ENCODE data around the gene VPS18.

The VPS18 gene

GRCh38 chr15:40906991-40907802, 12.9 kb downstream of the VPS18 start:
- DNase-seq (ENCODE audit: low read depth): no peak
- H3K4me3 ChIP-seq (ENCODE audit: control insufficient read depth, low read depth, low read length): peak overlapping the region; percentile 42
- TF ChIP-seq CTCF (IDR thresholded peaks at IDR 0.05; ENCODE audit: control insufficient read depth, insufficient read depth, low read depth, low read length, missing control alignments): no peak

- TF ChIP-seq CTCF (IDR thresholded peaks at IDR 0.05; ENCODE audit: control insufficient read depth, insufficient read depth, low read depth, low read length, missing control alignments): no peak
- DNase-seq (ENCODE audit: low read depth): no peak
- no peak overlapping the region for H3K4me3 ChIP-seq (ENCODE audit: control insufficient read depth, low read depth, low read length)
These were observed 13.8 kb downstream of the VPS18 start for GRCh38 chr15:40908095-40908494.

- H3K4me3 ChIP-seq (ENCODE audit: control insufficient read depth, low read depth, low read length): no peak overlapping the region
- peak; percentile 58 for DNase-seq (ENCODE audit: low read depth)
These were observed 15.7 kb downstream of the VPS18 start for GRCh38 chr15:40909662-40910630.

GRCh38 chr15:40911141-40911540, 16.9 kb downstream of the VPS18 start:
- TF ChIP-seq CTCF (IDR thresholded peaks at IDR 0.05; ENCODE audit: control insufficient read depth, insufficient read depth, low read depth, low read length, missing control alignments): no peak
- no peak for DNase-seq (ENCODE audit: low read depth)
- H3K4me3 ChIP-seq (ENCODE audit: control insufficient read depth, low read depth, low read length): no peak overlapping the region

More at GRCh38 chr15:40909662-40910630, 15.7 kb downstream of the VPS18 start:
- no peak for TF ChIP-seq CTCF (IDR thresholded peaks at IDR 0.05; ENCODE audit: control insufficient read depth, insufficient read depth, low read depth, low read length, missing control alignments)

- TF ChIP-seq CTCF (IDR thresholded peaks at IDR 0.05; ENCODE audit: control insufficient read depth, insufficient read depth, low read depth, low read length, missing control alignments): no peak
- H3K4me3 ChIP-seq (ENCODE audit: control insufficient read depth, low read depth, low read length): no peak overlapping the region
- DNase-seq (ENCODE audit: low read depth): no peak
These were observed 17.4 kb downstream of the VPS18 start for GRCh38 chr15:40911693-40912092.

GRCh38 chr15:40912478-40912877, 18.2 kb downstream of the VPS18 start:
- H3K4me3 ChIP-seq (ENCODE audit: control insufficient read depth, low read depth, low read length): no peak overlapping the region
- no peak for DNase-seq (ENCODE audit: low read depth)
- no peak for TF ChIP-seq CTCF (IDR thresholded peaks at IDR 0.05; ENCODE audit: control insufficient read depth, insufficient read depth, low read depth, low read length, missing control alignments)

Data from AG09309 (cell line).